PC-3 (cell line): ENCODE results near the gene HIRA. TPM values are rescaled to one million over a fixed set of nuclear protein-coding genes. Genes with fewer than 3 reads are reported as not detected.

ENCODE experiments used
- ATAC-seq: fragments of 200-7000 bp; cut with Tn5 transposase; 2 replicates; pipeline ENCODE4 v1.9.1; 2020; ENCODE audit warnings: mild to moderate bottlenecking, moderate library complexity
- BruUV-seq: library from RNA; stranded (reverse); fragments of 400-500 nt; replicated peaks from 2 replicates; lab custom pipeline; 2021; lab: Mats Ljungman, UMichigan
- CTCF ChIA-PET: fragments of 300-600 bp; sonication (Branson Sonifier 250); formaldehyde crosslinking; loops from one replicate; lab custom pipeline; 2022; ENCODE audit warnings: antibody characterized with exemption; lab: Charles Lee
- POLR2A ChIA-PET: fragments of 300-600 bp; sonication (Branson Sonifier 250); formaldehyde crosslinking; loops from one replicate; lab custom pipeline; 2022; ENCODE audit warnings: antibody characterized with exemption; ENCODE audit not compliant: unreplicated experiment; lab: Charles Lee
- DNase-seq: peaks from one replicate; pipeline ENCODE4 v3.0.0-alpha.2; 2015
- H2AFZ ChIP-seq: fragments of 300-600 bp; sonication (generic); 2 replicates; pipeline ENCODE4 v1.6.0; 2016; ENCODE audit warnings: antibody characterized with exemption, low read length
- H3F3A ChIP-seq: fragments of 300-600 bp; sonication (generic); one replicate; pipeline ENCODE4 v1.6.0; 2017; ENCODE audit warnings: antibody characterized with exemption, low read length, control low read depth, mild to moderate bottlenecking; ENCODE audit not compliant: unreplicated experiment
- H3K27ac ChIP-seq: fragments of 300-600 bp; sonication (generic); 2 replicates; pipeline ENCODE4 v1.5.1; 2016; ENCODE audit warnings: mild to moderate bottlenecking, low read length
- H3K27me3 ChIP-seq: fragments of 300-600 bp; sonication (generic); 2 replicates; pipeline ENCODE4 v1.6.1; 2016; ENCODE audit warnings: low read length, mixed read lengths
- H3K36me3 ChIP-seq: fragments of 300-600 bp; sonication (generic); 2 replicates; pipeline ENCODE4 v1.6.1; 2016; ENCODE audit warnings: low read depth, mixed run types, low read length, mixed read lengths
- H3K4me1 ChIP-seq: fragments of 300-600 bp; sonication (generic); 2 replicates; pipeline ENCODE4 v1.5.1; 2016; ENCODE audit warnings: low read length; ENCODE audit not compliant: insufficient read depth
- H3K4me2 ChIP-seq: fragments of 300-600 bp; sonication (generic); 2 replicates; pipeline ENCODE4 v1.6.0; 2016; ENCODE audit warnings: low read length
- H3K4me3 ChIP-seq: fragments of 300-600 bp; sonication (generic); 2 replicates; pipeline ENCODE4 v1.5.1; 2016; ENCODE audit warnings: mild to moderate bottlenecking, low read length, mixed read lengths
- H3K79me2 ChIP-seq: fragments of 300-600 bp; sonication (generic); 2 replicates; pipeline ENCODE4 v1.6.1; 2017; ENCODE audit warnings: low read length, mixed read lengths
- H3K9ac ChIP-seq: fragments of 300-600 bp; sonication (generic); 2 replicates; pipeline ENCODE4 v1.6.0; 2016; ENCODE audit warnings: mild to moderate bottlenecking, low read length
- H3K9me2 ChIP-seq: fragments of 300-600 bp; sonication (generic); replicated peaks from 2 replicates; pipeline ENCODE4 v1.6.1; 2016; ENCODE audit warnings: mixed run types, low read length, mixed read lengths
- H3K9me3 ChIP-seq: fragments of 300-600 bp; sonication (generic); 2 replicates; pipeline ENCODE4 v1.6.1; 2016; ENCODE audit warnings: low read length, mixed read lengths
- H4K20me1 ChIP-seq: fragments of 300-600 bp; sonication (generic); 2 replicates; pipeline ENCODE4 v1.6.1; 2016; ENCODE audit warnings: low read length, mixed read lengths
- EZH2 ChIP-seq: fragments of 300-600 bp; sonication (generic); IDR thresholded peaks from one replicate; pipeline ENCODE4 v1.6.1; 2017; ENCODE audit warnings: antibody characterized with exemption, mild to moderate bottlenecking, low read length; ENCODE audit not compliant: unreplicated experiment
- EZH2phosphoT487 ChIP-seq: fragments of 300-600 bp; sonication (generic); IDR thresholded peaks from 2 replicates; pipeline ENCODE4 v1.6.1; 2018; ENCODE audit warnings: mild to moderate bottlenecking, antibody characterized with exemption, low read length, borderline replicate concordance
- intact Hi-C: fragments of 100-400 bp; cut with micrococcal nuclease; formaldehyde crosslinking; loops from 2 replicates; pipeline ENCODE4 v1.9.0; 2023
- total RNA-seq: library from RNA; depleted of rRNA; stranded (reverse); fragments of >200 nt; gene quantifications from 2 replicates; pipeline ENCODE4 v1.2.3, GENCODE V29; 2014
- TF ChIP-seq, protein P1 (sequence below): fragments of 300-600 bp; sonication (generic); conservative IDR thresholded peaks from 2 replicates; pipeline ENCODE4 v1.5.1; 2017; ENCODE audit warnings: antibody characterized with exemption, low read depth, mild to moderate bottlenecking, low read length

HIRA gene
- total RNA-seq, 1 experiment from 2014 or later = 12.4 TPM

GRCh38 chr22:19358703-19359553 is 72.6 kb downstream of the HIRA start:
- Histone ChIP-seq H3K4me1 (no peaks in the 10 kb centered on the region), H3F3A (no peaks in the 10 kb centered on the region), H3K9ac (no peak overlapping the region), H3K4me2 (no peak overlapping the region), H3K27me3 (no peaks in the 10 kb centered on the region), H3K4me3 (no peak overlapping the region), H3K9me2 (no peaks in the 10 kb centered on the region), H2AFZ (no peak overlapping the region), H3K9me3 (no peaks in the 10 kb centered on the region), H3K27ac (no peak overlapping the region), H3K36me3 (peaks cover 3% of the 10 kb centered on the region; the same call in 1 of the 2 replicates), H3K79me2 (no peaks in the 10 kb centered on the region), H4K20me1 (no peaks in the 10 kb centered on the region)
- ChIA-PET CTCF (no interaction called here), POLR2A (no interaction called here)
- intact Hi-C loops = no loop called here
- DNase-seq = no peak
- no TSS peak for BruUV-seq
- TF ChIP-seq EZH2phosphoT487 = no peak
- no peak for TF ChIP-seq EZH2
- TF ChIP-seq, protein P1, sequence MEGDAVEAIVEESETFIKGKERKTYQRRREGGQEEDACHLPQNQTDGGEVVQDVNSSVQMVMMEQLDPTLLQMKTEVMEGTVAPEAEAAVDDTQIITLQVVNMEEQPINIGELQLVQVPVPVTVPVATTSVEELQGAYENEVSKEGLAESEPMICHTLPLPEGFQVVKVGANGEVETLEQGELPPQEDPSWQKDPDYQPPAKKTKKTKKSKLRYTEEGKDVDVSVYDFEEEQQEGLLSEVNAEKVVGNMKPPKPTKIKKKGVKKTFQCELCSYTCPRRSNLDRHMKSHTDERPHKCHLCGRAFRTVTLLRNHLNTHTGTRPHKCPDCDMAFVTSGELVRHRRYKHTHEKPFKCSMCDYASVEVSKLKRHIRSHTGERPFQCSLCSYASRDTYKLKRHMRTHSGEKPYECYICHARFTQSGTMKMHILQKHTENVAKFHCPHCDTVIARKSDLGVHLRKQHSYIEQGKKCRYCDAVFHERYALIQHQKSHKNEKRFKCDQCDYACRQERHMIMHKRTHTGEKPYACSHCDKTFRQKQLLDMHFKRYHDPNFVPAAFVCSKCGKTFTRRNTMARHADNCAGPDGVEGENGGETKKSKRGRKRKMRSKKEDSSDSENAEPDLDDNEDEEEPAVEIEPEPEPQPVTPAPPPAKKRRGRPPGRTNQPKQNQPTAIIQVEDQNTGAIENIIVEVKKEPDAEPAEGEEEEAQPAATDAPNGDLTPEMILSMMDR = no peak
- no peak for ATAC-seq

GRCh38 chr22:19358195-19358594 is 73.3 kb downstream of the HIRA start:
- H3K4me2 ChIP-seq = no peak overlapping the region
- H3K79me2 ChIP-seq = no peaks in the 10 kb centered on the region
- intact Hi-C loops = no loop called here
- POLR2A ChIA-PET = no interaction called here
- peaks cover 7% of the 10 kb centered on the region; the same call in 1 of the 2 replicates for H3K36me3 ChIP-seq
- no peak for DNase-seq
- no peak overlapping the region for H3K4me3 ChIP-seq
- H3K9me3 ChIP-seq = no peaks in the 10 kb centered on the region
- H3K27me3 ChIP-seq = no peaks in the 10 kb centered on the region
- no peak overlapping the region for H3K9ac ChIP-seq
- CTCF ChIA-PET = interaction anchor here (0.6 kb wide), 1 partner anchor 58 kb away, joined by 3 read pairs; no protein-coding TSS in a partner anchor
- no peaks in the 10 kb centered on the region for H3K9me2 ChIP-seq
- no peak overlapping the region for H2AFZ ChIP-seq
- TF ChIP-seq EZH2 (no peak), EZH2phosphoT487 (no peak)
- TF ChIP-seq, protein P1 = no peak
- no peaks in the 10 kb centered on the region for H3K4me1 ChIP-seq
- no peaks in the 10 kb centered on the region for H3F3A ChIP-seq
- no TSS peak for BruUV-seq
- H3K27ac ChIP-seq = no peak overlapping the region
- peak; percentile 25; the same call in 1 of the 2 replicates for ATAC-seq
- H4K20me1 ChIP-seq = no peaks in the 10 kb centered on the region
